Superior temporal gyrus (tissue), 1 donor: ENCODE measurements around the gene MICALL2.

ENCODE experiments used
- DNase-seq: peaks from one replicate; pipeline ENCODE4 v3.0.0-alpha.2; 2016; ENCODE audit errors: extremely low spot score

MICALL2 gene

GRCh38 chr7:1458683-1459511, at the start of gene MICALL2:
Gene MICALL2, minus strand, starts transcription at chr7:1459470. Its CDS starts 144 bp downstream, at chr7:1459326.
- DNase-seq = no peak

- no peak for DNase-seq
Measured at GRCh38 chr7:1508277-1508758, 49.0 kb upstream of the MICALL2 start.

DNA sequence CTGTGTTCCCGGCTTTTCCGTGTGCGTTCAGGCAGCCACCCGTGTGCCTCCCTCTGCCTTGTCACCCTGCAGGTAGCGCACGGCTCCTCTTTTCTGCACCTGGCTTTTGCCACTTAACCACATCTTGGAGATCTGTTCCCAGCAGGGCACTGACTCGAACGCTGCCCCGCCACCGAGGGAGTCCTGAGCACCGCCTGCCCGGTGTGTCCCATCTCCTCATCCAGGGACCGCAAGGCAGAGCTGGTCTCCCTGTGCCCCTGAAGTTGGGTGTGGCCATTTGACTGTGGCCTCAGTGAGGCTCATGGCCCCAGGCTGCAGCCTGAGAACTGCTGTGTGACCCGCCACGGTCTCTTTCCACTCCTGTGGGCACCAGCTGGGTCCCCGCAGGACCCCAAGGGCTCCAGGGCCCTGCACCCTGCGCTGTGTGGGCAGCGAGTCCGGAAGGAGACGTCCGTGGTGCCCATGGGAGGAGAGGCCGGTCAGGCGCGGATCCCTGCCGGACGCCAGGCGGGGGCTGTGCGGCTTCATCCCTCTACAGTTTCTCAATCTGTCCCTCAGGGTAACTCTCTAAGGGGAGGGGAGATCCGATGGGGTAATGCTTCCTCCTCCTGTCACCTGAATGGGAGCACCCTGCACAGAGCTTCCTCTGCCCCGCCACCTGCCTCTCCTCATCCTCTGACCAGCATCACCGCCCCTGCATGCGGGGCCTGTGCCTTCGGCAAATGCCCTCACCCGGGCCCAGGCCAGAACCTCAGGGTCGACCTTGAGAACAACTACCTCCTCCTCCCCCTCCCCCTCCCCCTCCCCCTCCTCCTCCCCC, 46.7 kb upstream of the MICALL2 start:
- no peak for DNase-seq

GRCh38 chr7:1503816-1504775, 44.8 kb upstream of the MICALL2 start, which contains the start of gene INTS1:
Gene INTS1, minus strand, starts transcription at chr7:1504389. Its CDS starts 429 bp downstream, at chr7:1503960.
- DNase-seq = peak; percentile 94

DNA sequence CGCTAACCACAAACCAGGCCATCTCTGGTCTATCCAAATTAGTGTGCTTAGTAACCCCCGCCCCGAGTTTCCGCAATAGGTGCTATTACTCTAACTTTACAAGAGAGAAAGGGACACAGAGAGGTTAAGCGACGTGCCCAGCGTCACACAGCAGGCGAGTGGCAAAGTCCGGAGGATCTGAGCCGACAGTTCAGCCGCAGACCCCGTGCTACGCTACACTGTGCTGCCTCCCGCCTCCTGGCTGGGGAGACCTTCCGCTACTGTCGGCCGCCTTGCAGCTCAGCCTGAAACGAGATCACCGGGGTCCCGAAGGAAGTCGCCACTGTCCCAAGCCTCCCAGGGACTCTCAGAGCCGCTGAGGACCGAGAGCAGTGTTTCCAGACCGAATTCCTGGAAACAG, 44.1 kb upstream of the MICALL2 start:
- no peak for DNase-seq

- DNase-seq = no peak
Measured at GRCh38 chr7:1502845-1503244, 43.6 kb upstream of the MICALL2 start.

- no peak for DNase-seq
Measured at GRCh38 chr7:1501487-1502270, 42.4 kb upstream of the MICALL2 start.

GRCh38 chr7:1500064-1500807, 41.0 kb upstream of the MICALL2 start:
- DNase-seq = no peak

DNA sequence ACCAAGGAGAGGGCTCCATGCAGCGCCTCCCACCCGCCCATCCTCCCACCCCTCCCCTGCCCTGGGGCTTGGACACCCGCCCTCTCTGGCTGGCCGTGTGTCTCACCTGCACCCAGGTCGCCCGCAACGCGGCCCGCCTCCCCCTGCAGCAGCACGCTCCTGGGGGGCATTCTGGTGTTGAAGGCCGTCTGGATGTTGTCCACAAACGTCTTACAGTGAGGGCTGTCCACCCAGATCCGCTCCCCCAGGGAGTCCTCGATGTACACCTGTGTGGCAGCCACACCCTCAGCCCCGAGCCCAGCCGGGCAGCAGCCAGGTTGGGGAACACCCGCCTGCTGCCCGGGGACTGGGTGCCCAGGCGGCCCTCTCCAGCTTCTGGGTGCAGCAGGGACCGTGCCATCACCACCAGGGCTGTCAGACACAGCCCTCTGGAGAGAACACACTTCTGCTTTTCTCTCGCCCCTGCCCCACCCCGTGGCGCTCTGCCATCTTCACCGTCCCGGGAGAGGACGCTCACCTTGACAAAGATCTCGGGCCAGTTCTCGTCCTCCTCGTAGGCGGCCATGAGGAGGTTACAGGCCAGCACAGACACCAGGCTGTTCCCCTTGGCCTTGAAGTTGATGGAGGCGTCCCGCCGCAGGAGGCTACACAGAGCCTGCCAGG, 40.2 kb upstream of the MICALL2 start:
- no peak for DNase-seq

- no peak for DNase-seq
Measured at GRCh38 chr7:1498370-1499305, 39.4 kb upstream of the MICALL2 start.

DNA sequence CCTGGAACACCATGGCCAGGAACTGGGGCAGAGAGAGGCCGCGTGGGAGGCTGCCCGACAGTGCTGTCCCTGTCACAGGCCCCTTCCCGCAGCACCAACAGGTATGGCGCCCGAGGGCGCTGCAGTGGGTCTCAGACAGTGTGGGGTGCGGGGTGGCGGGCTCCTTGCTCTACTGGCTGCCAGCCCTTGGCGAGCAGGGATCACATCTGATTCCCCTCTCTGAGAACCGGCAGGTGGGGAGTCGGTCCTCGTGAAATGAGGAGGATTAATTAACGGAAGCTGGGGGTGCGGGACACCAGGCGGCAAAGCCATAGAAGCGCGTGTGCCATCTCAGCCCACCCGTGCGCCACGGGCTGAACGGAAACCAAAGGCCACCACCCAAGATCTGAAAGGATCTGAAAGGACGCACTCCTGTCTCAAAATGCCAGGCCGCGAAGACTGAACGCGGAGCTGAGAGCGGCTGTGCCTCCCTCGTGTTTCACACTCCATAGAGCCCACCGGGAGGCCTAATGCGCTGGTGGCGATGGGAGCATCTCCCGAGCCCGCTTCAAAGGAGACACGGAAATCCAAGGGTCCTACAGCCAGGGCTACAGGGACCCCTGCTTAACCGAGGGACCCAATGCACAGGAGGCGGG, 38.1 kb upstream of the MICALL2 start:
- DNase-seq = no peak

DNA sequence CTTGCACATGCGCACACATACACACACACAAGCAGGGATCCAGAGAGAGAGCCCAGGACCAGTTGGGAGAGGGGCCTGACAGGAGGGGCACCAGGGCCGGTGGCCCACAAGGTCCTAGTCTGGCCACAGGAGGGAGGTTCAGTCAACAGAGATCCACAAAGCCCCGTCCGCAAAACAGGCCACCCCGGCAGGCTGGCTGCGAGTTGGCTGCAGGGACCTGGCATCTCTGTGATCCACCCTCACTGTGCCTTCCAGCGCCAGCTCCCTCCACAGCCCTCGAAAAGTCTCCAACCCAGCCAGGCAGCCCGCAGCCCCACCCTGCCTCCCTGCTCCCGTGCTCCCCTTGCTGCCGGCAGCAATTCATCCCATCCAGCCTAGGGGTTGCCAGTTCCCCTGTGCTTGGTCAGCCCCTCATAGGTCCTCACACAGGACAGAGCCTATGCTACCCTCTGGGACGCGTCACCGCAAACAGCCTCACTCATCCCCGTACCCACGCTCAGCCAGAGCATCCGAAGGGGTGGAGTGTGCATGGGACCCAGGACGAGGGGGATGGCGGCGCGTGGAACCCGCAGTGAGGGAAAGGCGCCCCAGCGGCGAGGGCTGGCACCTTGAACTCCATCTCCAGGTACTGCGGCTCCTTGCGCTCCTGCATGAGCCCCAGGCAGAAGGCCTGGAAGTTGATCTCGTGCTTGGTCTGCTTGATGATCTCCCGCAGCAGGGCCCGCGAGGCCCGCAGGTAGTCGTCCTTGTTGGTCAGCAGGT, 37.4 kb upstream of the MICALL2 start:
- no peak for DNase-seq

DNA sequence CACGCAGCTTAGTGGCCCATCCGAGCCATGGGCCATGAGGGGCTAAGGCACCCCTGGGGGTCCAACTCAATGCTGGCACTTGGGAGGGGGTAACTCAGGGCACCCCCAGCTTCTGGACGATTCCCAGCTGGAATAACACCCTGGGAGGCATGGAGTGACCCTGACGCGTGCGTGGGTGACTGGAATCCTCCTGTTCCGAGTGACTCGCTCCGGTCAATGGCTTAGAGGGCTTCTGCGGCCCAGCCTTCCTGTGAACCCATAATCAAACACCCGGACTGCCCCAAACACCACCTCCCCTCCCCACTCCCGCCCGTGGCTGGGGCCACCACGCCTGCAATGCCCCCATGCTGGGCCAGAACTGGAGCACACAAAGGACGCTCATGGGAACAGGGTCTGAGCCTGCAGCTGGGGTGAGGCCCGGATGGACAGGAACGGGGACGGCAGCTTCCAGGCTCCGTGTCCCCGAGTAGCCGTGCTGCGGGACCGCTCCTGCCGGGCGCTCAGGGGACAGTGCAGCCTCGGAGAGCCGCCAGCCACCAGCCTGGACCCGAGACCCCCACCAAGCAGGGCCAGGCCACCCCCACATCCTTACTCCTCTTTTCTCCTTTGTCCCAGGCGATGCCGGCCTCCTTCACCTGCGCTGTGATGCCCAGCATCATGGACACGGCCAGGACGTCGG, 36.4 kb upstream of the MICALL2 start:
- DNase-seq = no peak

DNA sequence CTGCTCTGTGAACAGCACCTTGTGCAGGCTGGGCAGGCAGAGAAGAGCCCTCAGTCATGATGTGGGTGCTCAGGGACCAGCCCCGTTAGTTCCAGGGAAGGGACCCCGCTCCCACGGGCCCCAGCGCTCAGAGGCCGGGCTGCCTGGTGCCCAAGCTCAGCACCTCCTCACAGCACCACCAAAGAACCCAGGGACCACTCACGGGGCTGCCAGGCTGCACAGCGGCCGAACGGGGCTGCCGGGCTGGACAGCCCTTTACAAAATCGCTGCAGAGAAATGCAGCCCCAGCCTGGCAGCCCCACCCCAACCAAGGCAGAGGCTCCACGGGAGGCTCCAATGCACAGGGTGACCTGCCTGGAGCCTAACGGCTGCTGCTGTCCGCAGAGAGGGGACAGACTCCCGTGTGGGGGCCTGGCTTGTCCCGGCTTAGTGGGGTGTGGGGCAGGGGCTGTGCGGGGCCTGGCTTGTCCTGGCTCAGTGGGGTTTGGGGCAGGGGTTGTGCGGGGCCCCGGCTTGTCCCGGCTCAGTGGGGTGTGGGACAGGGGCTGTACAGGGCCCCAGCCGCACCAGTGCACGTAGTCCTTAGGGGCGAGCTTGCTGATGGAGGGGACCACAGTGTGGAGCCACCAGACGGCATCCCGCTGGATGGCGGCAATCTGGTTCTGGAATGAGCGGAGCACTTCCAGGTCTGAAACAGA, 35.7 kb upstream of the MICALL2 start:
- no peak for DNase-seq

- DNase-seq = peak; percentile 10
Measured at GRCh38 chr7:1494447-1494846, 35.2 kb upstream of the MICALL2 start.

DNA sequence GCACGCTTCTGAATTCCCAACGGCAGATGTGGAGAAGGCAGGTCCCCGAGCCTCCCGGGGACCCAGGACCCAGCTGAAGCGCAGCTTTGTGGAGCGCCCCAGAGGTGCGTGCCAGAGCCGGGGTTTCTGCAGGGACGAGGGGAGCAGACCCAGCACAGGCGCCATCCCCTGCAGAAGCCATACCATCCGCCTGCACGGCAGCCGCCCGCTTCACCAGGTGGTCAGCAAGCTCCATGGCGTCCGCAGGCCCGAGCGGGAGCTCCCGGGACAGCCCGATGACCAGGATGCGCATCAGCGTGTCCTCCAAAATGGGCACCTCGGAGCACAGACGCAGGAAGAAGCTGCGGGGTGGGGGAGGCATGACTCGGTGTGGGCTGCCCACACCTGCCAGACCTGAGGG, 34.3 kb upstream of the MICALL2 start:
- DNase-seq = no peak
